22Rv1 (cell line): Measurements from ENCODE around the gene ZNF577.
"Not testable (repeated sequence)": the region's sequence is repeated elsewhere in the genome, so short reads cannot be mapped to it uniquely, and the experiment has no call there.

Source experiments
- ZFX ChIP-seq: fragments of 450-650 bp; IDR thresholded peaks from 2 replicates; pipeline ENCODE4 v1.6.1; 2017; ENCODE audit warnings: antibody characterized with exemption, borderline replicate concordance
- TF ChIP-seq, protein P1 (sequence below): fragments of 450-650 bp; IDR thresholded peaks from 2 replicates; pipeline ENCODE4 v1.5.1; 2017; ENCODE audit warnings: mild to moderate bottlenecking

DNA sequence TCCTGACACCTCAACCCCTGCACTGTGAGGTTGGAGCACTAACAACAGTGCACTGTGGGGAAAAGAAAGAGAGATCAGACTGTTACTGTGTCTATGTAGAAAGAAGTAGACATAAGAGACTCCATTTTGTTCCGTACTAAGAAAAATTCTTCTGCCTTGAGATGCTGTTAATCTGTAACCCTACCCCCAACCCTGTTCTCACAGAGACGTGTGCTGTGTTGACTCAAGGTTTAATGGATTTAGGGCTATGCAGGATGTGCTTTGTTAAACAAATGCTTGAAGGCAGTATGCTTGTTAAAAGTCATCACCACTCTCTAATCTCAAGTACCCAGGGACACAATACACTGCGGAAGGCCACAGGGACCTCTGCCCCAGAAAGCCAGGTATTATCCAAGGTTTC, 17.9 kb upstream of the ZNF577 start:
- TF ChIP-seq, protein P1, sequence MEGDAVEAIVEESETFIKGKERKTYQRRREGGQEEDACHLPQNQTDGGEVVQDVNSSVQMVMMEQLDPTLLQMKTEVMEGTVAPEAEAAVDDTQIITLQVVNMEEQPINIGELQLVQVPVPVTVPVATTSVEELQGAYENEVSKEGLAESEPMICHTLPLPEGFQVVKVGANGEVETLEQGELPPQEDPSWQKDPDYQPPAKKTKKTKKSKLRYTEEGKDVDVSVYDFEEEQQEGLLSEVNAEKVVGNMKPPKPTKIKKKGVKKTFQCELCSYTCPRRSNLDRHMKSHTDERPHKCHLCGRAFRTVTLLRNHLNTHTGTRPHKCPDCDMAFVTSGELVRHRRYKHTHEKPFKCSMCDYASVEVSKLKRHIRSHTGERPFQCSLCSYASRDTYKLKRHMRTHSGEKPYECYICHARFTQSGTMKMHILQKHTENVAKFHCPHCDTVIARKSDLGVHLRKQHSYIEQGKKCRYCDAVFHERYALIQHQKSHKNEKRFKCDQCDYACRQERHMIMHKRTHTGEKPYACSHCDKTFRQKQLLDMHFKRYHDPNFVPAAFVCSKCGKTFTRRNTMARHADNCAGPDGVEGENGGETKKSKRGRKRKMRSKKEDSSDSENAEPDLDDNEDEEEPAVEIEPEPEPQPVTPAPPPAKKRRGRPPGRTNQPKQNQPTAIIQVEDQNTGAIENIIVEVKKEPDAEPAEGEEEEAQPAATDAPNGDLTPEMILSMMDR, result not testable (repeated sequence)
- not testable (repeated sequence) for TF ChIP-seq ZFX
